ENCODE data around the gene TTC3. TPM values are rescaled to one million over a fixed set of nuclear protein-coding genes. Genes with fewer than 3 reads are reported as not detected.

The TTC3 gene
- polyA plus RNA-seq, 3 donors = 31.3 to 47.4 (median 41.2) TPM

GRCh38 chr21:37165586-37165985 lies 92.5 kb downstream of the TTC3 start:
- H3K27ac ChIP-seq (ENCODE audit: low read depth, low read length) = no peak overlapping the region
- 40 to 70% (median 42%) methylated on average over 4 of the region's 4 CpGs for WGBS, 3 donors

DNA sequence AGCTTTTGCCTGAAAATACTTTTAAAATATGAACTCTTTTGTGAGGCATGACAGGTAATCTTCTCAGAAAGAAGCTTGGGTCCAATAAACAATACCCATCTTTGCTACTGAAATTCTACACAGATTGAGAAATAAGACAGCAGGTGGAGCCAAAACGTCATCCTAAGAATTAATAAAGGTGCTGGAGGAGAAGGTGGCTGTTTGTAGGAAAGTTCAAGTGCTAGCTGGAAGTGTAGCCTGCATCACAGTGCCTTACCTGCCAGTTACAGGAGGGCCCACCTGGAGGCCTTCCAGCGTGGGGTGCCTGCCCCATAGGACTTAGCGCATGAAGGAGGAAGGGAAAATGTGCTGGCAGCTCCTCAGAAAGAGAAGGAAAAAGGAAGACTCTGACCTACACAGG lies 93.7 kb downstream of the TTC3 start:
- H3K27ac ChIP-seq (ENCODE audit: low read depth, low read length) = no peak overlapping the region
- WGBS, 3 donors = 49 to 69% (median 60%) methylated on average over 3 of the region's 3 CpGs

GRCh38 chr21:37168666-37169065 lies 95.6 kb downstream of the TTC3 start:
- WGBS, 3 donors = 91 to 97% (median 92%) methylated on average over 4 of the region's 4 CpGs
- no peak overlapping the region for H3K27ac ChIP-seq (ENCODE audit: low read depth, low read length)

DNA sequence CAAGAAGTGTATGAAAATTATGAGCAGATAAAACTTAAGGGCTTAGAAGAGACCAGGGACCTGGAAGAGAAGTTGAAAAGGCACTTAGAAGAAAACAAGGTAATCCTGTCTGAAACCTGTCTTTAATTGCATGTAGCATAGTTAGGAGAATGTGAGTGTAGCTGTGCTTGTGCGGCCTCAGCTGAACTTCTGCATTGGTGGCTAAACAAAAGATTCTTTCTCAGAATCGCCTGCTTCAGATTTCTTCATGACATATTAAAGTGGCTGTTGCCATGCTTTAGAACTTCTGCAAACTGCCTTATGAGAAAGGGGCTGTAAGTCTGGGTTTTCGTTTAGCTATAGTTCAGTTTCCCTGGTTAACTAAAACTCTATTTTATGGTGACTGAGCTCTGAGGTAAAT lies 99.6 kb downstream of the TTC3 start:
- H3K27ac ChIP-seq (ENCODE audit: low read depth, low read length) = no peak overlapping the region
- 80 to 91% (median 91%) methylated on average over 3 of the region's 3 CpGs for WGBS, 3 donors

GRCh38 chr21:37176716-37177115 lies 103.7 kb downstream of the TTC3 start:
- 57 to 92% (median 82%) methylated on average over 5 of the region's 5 CpGs for WGBS, 3 donors
- no peak overlapping the region for H3K27ac ChIP-seq (ENCODE audit: low read depth, low read length)

GRCh38 chr21:37181059-37181458 lies 108.0 kb downstream of the TTC3 start:
- H3K27ac ChIP-seq (ENCODE audit: low read depth, low read length) = no peak overlapping the region
- WGBS, 3 donors = 89 to 96% (median 94%) methylated on average over 3 of the region's 3 CpGs

- 43 to 94% (median 86%) methylated on average over 6 of the region's 6 CpGs for WGBS, 3 donors
- no peak overlapping the region for H3K27ac ChIP-seq (ENCODE audit: low read depth, low read length)
Observed at GRCh38 chr21:37182222-37182621, 109.2 kb downstream of the TTC3 start.

DNA sequence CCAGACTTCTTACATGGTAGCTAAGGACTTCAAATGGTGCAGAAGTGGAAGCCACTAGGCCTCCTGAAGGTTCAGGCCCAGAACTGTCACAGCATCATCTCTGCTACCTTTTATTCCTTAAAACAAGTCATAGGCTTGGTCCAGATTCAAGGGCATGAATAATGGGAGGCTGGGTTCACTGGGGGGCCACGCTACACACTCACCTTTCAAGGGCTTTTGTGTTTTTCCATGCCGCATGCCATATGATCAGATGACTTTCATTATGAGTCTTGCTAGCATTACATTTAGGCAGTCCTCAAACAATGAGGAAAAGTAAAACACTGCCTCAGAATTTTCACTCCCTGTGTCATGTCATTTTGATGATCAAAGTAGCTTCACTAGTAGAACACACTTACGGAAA lies 110.7 kb downstream of the TTC3 start:
- WGBS, 3 donors = 96 to 98% (median 97%) methylated on average over 3 of the region's 3 CpGs
- H3K27ac ChIP-seq (ENCODE audit: low read depth, low read length) = no peak overlapping the region

GRCh38 chr21:37184784-37185593 lies 111.9 kb downstream of the TTC3 start:
- 94 to 95% (median 94%) methylated on average over 9 of the region's 9 CpGs for WGBS, 3 donors

DNA sequence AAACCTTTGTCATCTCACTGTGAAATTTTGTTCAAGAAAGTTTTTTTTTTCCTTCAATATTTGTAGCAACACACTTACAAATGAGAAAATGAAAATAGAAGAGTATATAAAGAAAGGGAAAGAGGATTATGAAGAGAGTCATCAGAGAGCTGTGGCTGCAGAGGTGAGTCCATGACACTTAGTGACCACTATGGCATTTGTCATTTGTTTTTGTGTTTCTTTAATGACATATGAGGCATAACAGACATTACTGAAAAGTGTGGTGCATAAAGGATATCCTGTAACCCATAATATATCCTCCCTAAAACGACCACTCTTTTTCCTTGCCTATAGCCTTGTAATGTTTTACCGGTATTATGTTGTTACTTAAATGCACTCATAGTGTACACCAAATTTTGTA lies 113.9 kb downstream of the TTC3 start:
- WGBS, 3 donors = 60 to 75% (median 66%) methylated on average over 2 of the region's 2 CpGs
- H3K27ac ChIP-seq (ENCODE audit: low read depth, low read length) = no peak overlapping the region

More at GRCh38 chr21:37184784-37185593, 111.9 kb downstream of the TTC3 start:
- H3K27ac ChIP-seq (ENCODE audit: low read depth, low read length) = no peak overlapping the region

- 94 to 100% (median 97%) methylated on average over 1 of the region's 1 CpG for WGBS, 3 donors
- H3K27ac ChIP-seq (ENCODE audit: low read depth, low read length) = no peak overlapping the region
Observed at GRCh38 chr21:37188825-37189224, 115.8 kb downstream of the TTC3 start.

- H3K27ac ChIP-seq (ENCODE audit: low read depth, low read length) = no peak overlapping the region
- 67 to 80% (median 71%) methylated on average over 2 of the region's 2 CpGs for WGBS, 3 donors
Observed at GRCh38 chr21:37192019-37192418, 119.0 kb downstream of the TTC3 start.

GRCh38 chr21:37193006-37193405 lies 120.0 kb downstream of the TTC3 start:
- WGBS, 3 donors = 68 to 69% (median 68%) methylated on average over 4 of the region's 4 CpGs
- no peak overlapping the region for H3K27ac ChIP-seq (ENCODE audit: low read depth, low read length)

DNA sequence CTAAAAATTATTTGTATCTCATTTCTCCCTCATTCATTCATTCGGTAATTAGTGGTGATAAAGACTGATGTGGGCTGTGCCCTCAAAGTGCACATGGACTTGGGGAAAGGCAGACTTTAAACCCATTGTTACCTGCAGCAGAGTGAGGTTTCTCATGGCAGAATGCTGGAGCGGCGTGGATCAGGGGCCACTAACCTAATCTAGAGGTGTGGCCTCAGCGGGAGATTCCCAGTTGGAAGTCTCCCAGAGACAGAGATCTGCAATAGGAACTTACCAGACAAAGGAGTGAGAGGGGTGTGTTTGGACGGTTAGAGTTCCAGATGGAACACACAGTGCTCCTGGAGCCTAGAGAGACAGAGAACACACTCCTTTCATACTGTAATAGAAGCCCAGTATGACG lies 120.6 kb downstream of the TTC3 start:
- H3K27ac ChIP-seq (ENCODE audit: low read depth, low read length) = no peak overlapping the region
- WGBS, 3 donors = 90 to 96% (median 95%) methylated on average over 6 of the region's 6 CpGs

GRCh38 chr21:37195059-37195458 lies 122.0 kb downstream of the TTC3 start:
- WGBS, 3 donors = 64 to 82% (median 67%) methylated on average over 3 of the region's 3 CpGs
- no peak overlapping the region for H3K27ac ChIP-seq (ENCODE audit: low read depth, low read length)

DNA sequence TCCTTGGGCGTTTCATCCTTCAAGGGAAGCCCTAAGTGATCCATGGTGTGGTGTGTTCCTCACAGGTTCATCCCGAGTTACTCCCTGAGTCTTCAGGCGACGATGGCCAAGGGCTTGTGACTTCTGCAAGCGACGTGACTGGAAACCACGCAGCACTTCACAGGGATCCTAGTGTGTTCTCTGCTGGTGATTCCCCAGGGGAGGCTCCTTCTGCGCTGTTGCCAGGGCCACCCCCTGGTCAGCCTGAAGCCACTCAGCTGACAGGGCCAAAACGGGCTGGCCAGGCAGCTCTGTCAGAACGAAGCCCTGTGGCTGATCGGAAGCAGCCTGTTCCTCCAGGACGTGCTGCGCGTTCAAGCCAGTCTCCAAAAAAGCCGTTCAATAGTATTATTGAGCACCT lies 122.6 kb downstream of the TTC3 start:
- no peak overlapping the region for H3K27ac ChIP-seq (ENCODE audit: low read depth, low read length)
- WGBS, 3 donors = 78 to 90% (median 89%) methylated on average over 15 of the region's 15 CpGs

DNA sequence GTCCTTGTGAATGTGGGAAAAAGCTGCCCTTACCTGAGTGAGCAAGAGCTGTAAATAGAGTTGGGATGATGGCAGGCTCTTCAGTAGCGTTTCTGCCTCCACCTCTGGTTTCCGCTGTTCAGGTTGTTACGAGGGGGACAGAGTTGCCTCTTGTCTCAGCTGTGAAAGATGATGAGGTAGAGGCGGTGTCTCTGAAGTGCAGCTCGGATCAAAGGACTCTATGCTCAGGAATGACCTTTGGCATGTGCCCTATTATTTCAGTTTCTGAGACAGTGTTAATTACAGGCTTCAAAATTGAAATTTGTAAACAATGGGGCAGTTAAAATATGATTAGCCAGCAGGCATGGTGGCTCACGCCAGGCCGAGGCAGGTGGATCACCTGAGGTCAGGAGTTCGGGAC lies 123.8 kb downstream of the TTC3 start:
- no peak overlapping the region for H3K27ac ChIP-seq (ENCODE audit: low read depth, low read length)
- 91 to 95% (median 93%) methylated on average over 8 of the region's 8 CpGs for WGBS, 3 donors

GRCh38 chr21:37197746-37198145 lies 124.7 kb downstream of the TTC3 start:
- WGBS, 3 donors = 72 to 93% (median 81%) methylated on average over 4 of the region's 4 CpGs
- H3K27ac ChIP-seq (ENCODE audit: low read depth, low read length) = no peak overlapping the region

DNA sequence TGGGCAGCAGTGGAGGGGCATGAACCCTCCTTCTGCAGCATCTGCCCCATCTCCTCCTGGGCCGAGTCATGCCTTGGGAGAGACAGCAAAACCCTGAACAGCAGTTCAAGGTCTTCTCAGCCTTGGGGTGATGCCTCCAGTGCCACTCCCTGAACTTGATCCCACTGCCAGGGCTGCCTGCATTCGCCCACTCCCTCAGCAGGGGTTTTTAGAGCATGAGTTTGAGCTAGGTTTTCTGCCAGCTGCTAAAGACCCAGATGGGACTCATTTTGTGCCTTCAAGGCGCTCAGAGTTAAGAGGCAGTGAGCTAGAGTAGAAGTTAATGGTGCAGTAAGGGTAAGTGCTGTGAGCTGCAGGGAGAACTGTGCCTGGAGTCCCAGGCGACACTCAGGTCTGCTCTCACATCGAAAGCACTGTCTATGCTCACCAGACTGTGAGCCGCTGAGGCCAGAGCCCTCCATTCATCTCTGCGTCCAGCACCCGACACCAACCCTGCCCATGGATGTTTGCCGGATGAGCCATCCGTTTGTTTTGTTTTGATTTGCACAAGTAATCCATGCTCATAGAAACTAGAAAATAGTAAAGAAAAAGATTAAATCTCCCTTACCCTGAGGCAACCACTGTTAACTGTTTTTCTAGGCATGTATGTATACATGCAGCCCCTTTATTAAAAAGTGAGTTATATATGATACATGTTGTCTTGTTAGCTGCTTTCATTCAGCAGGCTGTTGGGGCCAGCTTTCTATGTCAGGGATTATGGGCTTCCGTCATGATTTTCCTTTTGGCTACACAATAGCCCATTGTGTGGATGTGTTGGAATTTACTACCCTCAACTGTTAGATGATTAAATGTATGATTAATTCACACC lies 126.2 kb downstream of the TTC3 start:
- H3K27ac ChIP-seq (ENCODE audit: low read depth, low read length) = no peak overlapping the region
- WGBS, 3 donors = 81 to 87% (median 84%) methylated on average over 11 of the region's 11 CpGs
